HEK293 (cell line): ENCODE measurements around the gene TXN2.
"Not testable (repeated sequence)": the region's sequence is repeated elsewhere in the genome, so short reads cannot be mapped to it uniquely, and the experiment has no call there.

Experiments used
- CTCF ChIA-PET: fragments of 350-600 bp; formaldehyde crosslinking; extraction: SDS; loops from one replicate; lab custom pipeline; 2021; ENCODE audit warnings: antibody characterized with exemption; lab: Yijun Ruan, JAX
- POLR2A ChIA-PET: fragments of 300-600 bp; formaldehyde crosslinking; extraction: SDS; loops from one replicate; lab custom pipeline; 2020; ENCODE audit warnings: antibody characterized with exemption, inconsistent platforms; lab: Yijun Ruan, JAX
- H3K27ac ChIP-seq: fragments of 200-500 bp; sonication (Bioruptor generic); 2 replicates; pipeline ENCODE4 v1.5.1; 2014; ENCODE audit warnings: low read depth, low read length, control low read depth, inconsistent platforms; ENCODE audit errors: extremely low read depth
- H3K36me3 ChIP-seq, 2 experiments: fragments of 200-500 bp in 1 of 2; sonication (Bioruptor generic) in 1 of 2; 1 replicate in 1 of 2; 2 replicates in 1 of 2; pipeline ENCODE4 v1.5.1; 2014 to 2017; ENCODE audit warnings: inconsistent platforms in 2 of 2, low read length in 2 of 2; ENCODE audit not compliant: control insufficient read depth in 2 of 2, insufficient read depth in 1 of 2
- H3K4me1 ChIP-seq: fragments of 200-500 bp; sonication (Bioruptor generic); 2 replicates; pipeline ENCODE4 v1.5.1; 2014; ENCODE audit warnings: mild to moderate bottlenecking, low read length, inconsistent platforms; ENCODE audit not compliant: control insufficient read depth, insufficient read depth
- H3K4me3 ChIP-seq: 2 replicates; pipeline ENCODE4 v1.5.1; 2011; ENCODE audit warnings: low read depth, mild to moderate bottlenecking, control low read depth, low read length, moderate library complexity
- H3K9me3 ChIP-seq: fragments of 200-500 bp; sonication (Bioruptor generic); 2 replicates; pipeline ENCODE4 v1.5.1; 2014; ENCODE audit warnings: low read depth, low read length, inconsistent platforms; ENCODE audit not compliant: control insufficient read depth, insufficient read depth
- FEZF1 ChIP-seq: fragments of 450-650 bp; formaldehyde crosslinking; IDR thresholded peaks from 2 replicates; pipeline ENCODE4 v1.5.1; 2016; ENCODE audit warnings: missing biosample characterization, missing genetic modification characterization
- GLI2 ChIP-seq: fragments of 450-650 bp; formaldehyde crosslinking; IDR thresholded peaks from 2 replicates; pipeline ENCODE4; 2017; ENCODE audit warnings: missing biosample characterization, missing genetic modification characterization, low read depth, borderline replicate concordance
- MYNN ChIP-seq: fragments of 450-650 bp; formaldehyde crosslinking; IDR thresholded peaks from 2 replicates; pipeline ENCODE4 v1.5.1; 2016; ENCODE audit warnings: missing biosample characterization, missing genetic modification characterization, borderline replicate concordance
- MZF1 ChIP-seq: fragments of 450-650 bp; formaldehyde crosslinking; IDR thresholded peaks from 2 replicates; pipeline ENCODE4 v1.5.1; 2017; ENCODE audit warnings: missing biosample characterization, missing genetic modification characterization, borderline replicate concordance
- OSR2 ChIP-seq: fragments of 450-650 bp; formaldehyde crosslinking; IDR thresholded peaks from 2 replicates; pipeline ENCODE4 v1.5.1; 2016; ENCODE audit warnings: missing biosample characterization, missing genetic modification characterization
- PRDM1 ChIP-seq: fragments of 450-650 bp; formaldehyde crosslinking; IDR thresholded peaks from 2 replicates; pipeline ENCODE4; 2016; ENCODE audit warnings: missing biosample characterization, missing genetic modification characterization
- REPIN1 ChIP-seq: fragments of 450-650 bp; formaldehyde crosslinking; IDR thresholded peaks from 2 replicates; pipeline ENCODE4 v1.5.1; 2017; ENCODE audit warnings: missing biosample characterization, missing genetic modification characterization, low read depth
- SALL2 ChIP-seq: fragments of 450-650 bp; formaldehyde crosslinking; IDR thresholded peaks from 2 replicates; pipeline ENCODE4 v1.5.0; 2017; ENCODE audit warnings: missing biosample characterization, mild to moderate bottlenecking, missing genetic modification characterization, borderline replicate concordance
- TSHZ1 ChIP-seq: fragments of 450-650 bp; formaldehyde crosslinking; IDR thresholded peaks from 2 replicates; pipeline ENCODE4 v1.5.1; 2016; ENCODE audit warnings: missing biosample characterization, missing genetic modification characterization, borderline replicate concordance
- ZBTB49 ChIP-seq: fragments of 450-650 bp; formaldehyde crosslinking; IDR thresholded peaks from 2 replicates; pipeline ENCODE4 v1.5.1; 2016; ENCODE audit warnings: missing biosample characterization, missing genetic modification characterization, low read depth
- ZBTB7A ChIP-seq: fragments of 450-650 bp; formaldehyde crosslinking; IDR thresholded peaks from 2 replicates; pipeline ENCODE4 v1.5.1; 2016; ENCODE audit warnings: low read depth, missing biosample characterization, missing genetic modification characterization
- ZFHX2 ChIP-seq: fragments of 450-650 bp; formaldehyde crosslinking; conservative IDR thresholded peaks from 2 replicates; pipeline ENCODE4 v1.5.1; 2016; ENCODE audit warnings: missing biosample characterization, missing genetic modification characterization
- ZFP3 ChIP-seq: fragments of 450-650 bp; formaldehyde crosslinking; IDR thresholded peaks from 2 replicates; pipeline ENCODE4 v1.5.1; 2016; ENCODE audit warnings: low read depth, missing biosample characterization, missing genetic modification characterization
- ZFP37 ChIP-seq: fragments of 450-650 bp; formaldehyde crosslinking; IDR thresholded peaks from 2 replicates; pipeline ENCODE4 v1.5.1; 2016; ENCODE audit warnings: missing biosample characterization, missing genetic modification characterization
- ZNF133 ChIP-seq: fragments of 450-650 bp; formaldehyde crosslinking; IDR thresholded peaks from 2 replicates; pipeline ENCODE4 v1.5.1; 2016; ENCODE audit warnings: missing biosample characterization, missing genetic modification characterization
- ZNF140 ChIP-seq: fragments of 450-650 bp; formaldehyde crosslinking; IDR thresholded peaks from 2 replicates; pipeline ENCODE4 v1.5.1; 2016; ENCODE audit warnings: missing biosample characterization, missing genetic modification characterization
- ZNF157 ChIP-seq: fragments of 450-650 bp; formaldehyde crosslinking; IDR thresholded peaks from 2 replicates; pipeline ENCODE4 v1.5.1; 2016; ENCODE audit warnings: missing biosample characterization, missing genetic modification characterization
- ZNF18 ChIP-seq: fragments of 450-650 bp; formaldehyde crosslinking; IDR thresholded peaks from 2 replicates; pipeline ENCODE4 v1.5.1; 2016; ENCODE audit warnings: missing biosample characterization, missing genetic modification characterization
- ZNF302 ChIP-seq: fragments of 450-650 bp; formaldehyde crosslinking; IDR thresholded peaks from 2 replicates; pipeline ENCODE4 v1.5.1; 2016; ENCODE audit warnings: missing biosample characterization, missing genetic modification characterization, low read depth
- ZNF341 ChIP-seq: fragments of 450-650 bp; formaldehyde crosslinking; IDR thresholded peaks from 2 replicates; pipeline ENCODE4; 2016; ENCODE audit warnings: low read depth, missing biosample characterization, missing genetic modification characterization
- ZNF354C ChIP-seq: fragments of 450-650 bp; formaldehyde crosslinking; IDR thresholded peaks from 2 replicates; pipeline ENCODE4 v1.5.1; 2016; ENCODE audit warnings: missing biosample characterization, missing genetic modification characterization, low read depth, borderline replicate concordance
- ZNF48 ChIP-seq: fragments of 450-650 bp; formaldehyde crosslinking; IDR thresholded peaks from 2 replicates; pipeline ENCODE4 v1.5.1; 2016; ENCODE audit warnings: missing biosample characterization, missing genetic modification characterization
- ZNF529 ChIP-seq: fragments of 450-650 bp; formaldehyde crosslinking; IDR thresholded peaks from 2 replicates; pipeline ENCODE4 v1.5.1; 2017; ENCODE audit warnings: missing genetic modification characterization, missing biosample characterization; ENCODE audit not compliant: insufficient replicate concordance
- ZNF664 ChIP-seq: fragments of 450-650 bp; formaldehyde crosslinking; IDR thresholded peaks from 2 replicates; pipeline ENCODE4 v1.5.1; 2016; ENCODE audit warnings: missing biosample characterization, missing genetic modification characterization
- TF ChIP-seq, protein P1 (sequence below): sonication (generic); formaldehyde crosslinking; IDR thresholded peaks from 2 replicates; pipeline ENCODE4 v1.8.1; 2022; ENCODE audit warnings: mild to moderate bottlenecking, moderate library complexity, missing genetic modification reagents

TXN2 gene

GRCh38 chr22:36522662-36523061 is 41.2 kb upstream of the TXN2 start:
- ChIA-PET POLR2A (interaction anchor here (1.7 to 4.2 kb wide), 3 partner anchors 11 to 15 kb away, joined by 4 to 21 read pairs (median 21); partner anchors contain the start of gene FOXRED2), CTCF (interaction anchor here (0.6 to 5.6 kb wide), 2 partner anchors 12 to 166 kb away, joined by 3 to 45 read pairs; no protein-coding TSS in a partner anchor)
- TF ChIP-seq FEZF1: no peak
- no peak for TF ChIP-seq REPIN1 (tag by site-specific recombination)
- no peak for TF ChIP-seq ZNF133 (tag by site-specific recombination)
- no peak for TF ChIP-seq ZNF341 (tag by site-specific recombination)
- no peak for TF ChIP-seq ZNF664
- TF ChIP-seq SALL2 (tag by site-specific recombination): no peak
- no peak for TF ChIP-seq ZNF48 (tag by site-specific recombination)
- no peak for TF ChIP-seq ZNF302
- TF ChIP-seq ZNF354C (tag by site-specific recombination): no peak
- no peak for TF ChIP-seq TSHZ1
- TF ChIP-seq GLI2 (tag by site-specific recombination): no peak
- TF ChIP-seq ZFP3 (tag by site-specific recombination): no peak
- no peak for TF ChIP-seq ZBTB7A (tag by site-specific recombination)
- TF ChIP-seq ZNF529 (tag by site-specific recombination): no peak
- TF ChIP-seq ZFP37 (tag by site-specific recombination): no peak
- TF ChIP-seq ZNF18: no peak
- TF ChIP-seq MYNN (tag by site-specific recombination): no peak
- no peak for TF ChIP-seq ZNF157 (tag by site-specific recombination)
- H3K4me1 ChIP-seq: no peaks in the 10 kb centered on the region
- no peak overlapping the region for H3K27ac ChIP-seq
- H3K9me3 ChIP-seq: no peaks in the 10 kb centered on the region
- H3K36me3 ChIP-seq: peaks cover 88 to 97% of the 10 kb centered on the region in 2 experiments
- H3K4me3 ChIP-seq: no peak overlapping the region

GRCh38 chr22:36520423-36520822 is 39.0 kb upstream of the TXN2 start:
- Histone ChIP-seq H3K4me1 (no peaks in the 10 kb centered on the region), H3K4me3 (no peak overlapping the region), H3K27ac (no peak overlapping the region), H3K9me3 (no peaks in the 10 kb centered on the region), H3K36me3 (peaks cover 93 to 100% of the 10 kb centered on the region in 2 experiments)
- POLR2A ChIA-PET: interaction anchor here (1.3 to 2.8 kb wide), 3 partner anchors 9 to 11 kb away, joined by 3 to 21 read pairs (median 5); partner anchors contain the start of gene EIF3D
- TF ChIP-seq ZBTB49 (tag by site-specific recombination) (no peak), PRDM1 (no peak), OSR2 (no peak), ZFHX2 (tag by site-specific recombination) (no peak), ZNF140 (no peak), MZF1 (no peak)
- TF ChIP-seq, protein P1, sequence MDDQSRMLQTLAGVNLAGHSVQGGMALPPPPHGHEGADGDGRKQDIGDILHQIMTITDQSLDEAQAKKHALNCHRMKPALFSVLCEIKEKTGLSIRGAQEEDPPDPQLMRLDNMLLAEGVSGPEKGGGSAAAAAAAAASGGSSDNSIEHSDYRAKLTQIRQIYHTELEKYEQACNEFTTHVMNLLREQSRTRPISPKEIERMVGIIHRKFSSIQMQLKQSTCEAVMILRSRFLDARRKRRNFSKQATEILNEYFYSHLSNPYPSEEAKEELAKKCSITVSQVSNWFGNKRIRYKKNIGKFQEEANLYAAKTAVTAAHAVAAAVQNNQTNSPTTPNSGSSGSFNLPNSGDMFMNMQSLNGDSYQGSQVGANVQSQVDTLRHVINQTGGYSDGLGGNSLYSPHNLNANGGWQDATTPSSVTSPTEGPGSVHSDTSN (CRISPR knock-in tag): no peak
- TF ChIP-seq, all 188 proteins: peak for 0
- CTCF ChIA-PET: interaction anchor here (0.6 to 5.6 kb wide), 2 partner anchors 9 to 795 kb away, joined by 3 to 45 read pairs; no protein-coding TSS in a partner anchor

DNA sequence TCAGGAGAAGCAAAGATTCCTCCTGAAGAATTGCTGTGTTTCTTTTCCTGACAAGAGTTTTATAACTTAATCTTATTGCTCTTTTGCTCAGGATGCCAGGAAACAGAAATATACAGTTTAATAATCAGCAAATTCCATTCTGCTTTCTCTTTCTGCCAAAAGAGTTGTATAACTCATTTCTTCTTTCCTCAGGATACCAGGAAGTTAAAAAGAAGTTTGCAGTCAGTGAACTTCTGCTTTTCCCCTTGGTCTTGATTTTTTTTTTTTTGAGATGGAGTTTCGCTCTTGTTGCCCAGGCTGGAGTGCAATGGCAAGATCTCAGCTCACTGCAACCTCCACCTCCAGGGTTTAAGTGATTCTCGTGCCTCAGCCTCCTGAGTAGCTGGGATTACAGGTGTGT is 38.5 kb upstream of the TXN2 start:
- H3K4me1 ChIP-seq, H3K4me3 ChIP-seq, H3K27ac ChIP-seq, H3K9me3 ChIP-seq: not testable (repeated sequence)
- CTCF ChIA-PET: interaction anchor here (5.6 kb wide), 1 partner anchor 9 kb away, joined by 45 read pairs; no protein-coding TSS in a partner anchor
- POLR2A ChIA-PET: interaction anchor here (1.5 kb wide), 1 partner anchor 9 kb away, joined by 5 read pairs; the partner anchor contains the start of gene EIF3D
- H3K36me3 ChIP-seq: peaks cover 93 to 99% of the 10 kb centered on the region in 2 experiments
